HL-60 (cell line): ENCODE results near the gene VASP.

ENCODE experiments used
- CTCF ChIP-seq: IDR thresholded peaks from one replicate; pipeline ENCODE4 v1.5.1; 2011; ENCODE audit warnings: low read length, control low read depth, inconsistent platforms; ENCODE audit not compliant: insufficient read depth
- GABPA ChIP-seq: IDR thresholded peaks from 2 replicates; pipeline ENCODE4 v1.6.1; 2012; ENCODE audit warnings: low read depth
- POLR2AphosphoS5 ChIP-seq: IDR thresholded peaks from 2 replicates; pipeline ENCODE4 v1.6.1; 2012; ENCODE audit warnings: low read depth
- REST ChIP-seq: IDR thresholded peaks from 2 replicates; pipeline ENCODE4 v1.6.1; 2012; ENCODE audit warnings: low read depth; ENCODE audit not compliant: insufficient replicate concordance

GRCh38 chr19:45560686-45561085, 53.4 kb downstream of the VASP start:
- TF ChIP-seq REST = no peak
- no peak for TF ChIP-seq CTCF
- TF ChIP-seq GABPA = no peak
- no peak for TF ChIP-seq POLR2AphosphoS5
